Measurements from ENCODE around the gene COX4I2. TPM values are rescaled to one million over a fixed set of nuclear protein-coding genes. Genes with fewer than 3 reads are reported as not detected.

COX4I2 gene
- total and polyA plus RNA-seq, 2 experiments from 2014 or later = not detected

GRCh38 chr20:31693987-31694661 lies 56.4 kb downstream of the COX4I2 start:
- no peak for DNase-seq

More at GRCh38 chr20:31693987-31694661, 56.4 kb downstream of the COX4I2 start:
- H3K9me2 ChIP-seq (ENCODE audit: insufficient read depth) = no peaks in the 10 kb centered on the region
- TF ChIP-seq EZH2 (IDR thresholded peaks at IDR 0.05; ENCODE audit: insufficient read depth, poor library complexity, severe bottlenecking) = no peak
- TF ChIP-seq EZH2phosphoT487 (IDR thresholded peaks at IDR 0.05; ENCODE audit: insufficient read depth, low read depth) = no peak
- H3K79me2 ChIP-seq (ENCODE audit: insufficient read depth) = peaks cover 89% of the 10 kb centered on the region
- no peak overlapping the region for H2AFZ ChIP-seq
- H3K36me3 ChIP-seq (ENCODE audit: low read depth) = no peaks in the 10 kb centered on the region
- H3K4me1 ChIP-seq (ENCODE audit: insufficient read depth) = peaks cover 58% of the 10 kb centered on the region
- in situ Hi-C loops (cut with MboI) = no loop called here
- no peak overlapping the region for H3K9ac ChIP-seq
- peaks cover 44% of the 10 kb centered on the region for H3F3A ChIP-seq (ENCODE audit: insufficient read depth)
- no peaks in the 10 kb centered on the region for H3K27me3 ChIP-seq (replicated peaks; ENCODE audit: insufficient read depth)
- no peaks in the 10 kb centered on the region for H3K9me3 ChIP-seq (ENCODE audit: low read depth)
- no peak overlapping the region for H3K4me2 ChIP-seq (ENCODE audit: unreplicated experiment)
- H4K20me1 ChIP-seq (ENCODE audit: insufficient read depth) = no peaks in the 10 kb centered on the region
- H3K27ac ChIP-seq = no peak overlapping the region
- no peak overlapping the region for H3K4me3 ChIP-seq
- WGBS, 2 experiments (ENCODE audit: low coverage in 1 of 2, low lambda C conversion rate in 2 of 2, missing lambda C conversion rate in 2 of 2) = 65 to 72% methylated on average over 4 of the region's 4 CpGs

Small RNAs within 50 kb of the gene (microRNA-seq; reads per million reads assigned to microRNA genes)
- 2.0 reads per million for gene MIR3193 (ENCODE audit: borderline number of aligned reads)

Small RNAs within 50 kb of the gene (small RNA-seq; reads per million reads assigned to genes)
- not detected for gene MIR3193 (ENCODE audit: low read depth, low replicate concordance)

Other genes starting within 250 kb of the COX4I2 start
- gene DEFB119, start 247.3 kb upstream of the COX4I2 start, total RNA-seq (2014; rRNA removed; shearing (Covaris generic)) = not detected in 2 replicates
- gene DEFB119, start 247.3 kb upstream of the COX4I2 start, polyA plus RNA-seq (2016; fragmentation: Nextera tagmentation; extraction: Ambion mirVana) = not detected in 2 replicates
- gene DEFB121, start 231.7 kb upstream of the COX4I2 start, total RNA-seq (2014; rRNA removed; shearing (Covaris generic)) = not detected in 2 replicates
- gene DEFB121, start 231.7 kb upstream of the COX4I2 start, polyA plus RNA-seq (2016; fragmentation: Nextera tagmentation; extraction: Ambion mirVana) = not detected in 2 replicates
- not detected in 2 replicates for gene DEFB123, start 197.3 kb upstream of the COX4I2 start, total RNA-seq (2014; rRNA removed; shearing (Covaris generic))
- gene DEFB123, start 197.3 kb upstream of the COX4I2 start, polyA plus RNA-seq (2016; fragmentation: Nextera tagmentation; extraction: Ambion mirVana) = not detected in 2 replicates
- not detected in 2 replicates for gene DEFB124, start 162.8 kb upstream of the COX4I2 start, total RNA-seq (2014; rRNA removed; shearing (Covaris generic))
- gene DEFB124, start 162.8 kb upstream of the COX4I2 start, polyA plus RNA-seq (2016; fragmentation: Nextera tagmentation; extraction: Ambion mirVana) = not detected in 2 replicates
- not detected in 2 replicates for gene REM1, start 162.6 kb upstream of the COX4I2 start, total RNA-seq (2014; rRNA removed; shearing (Covaris generic))
- not detected in 2 replicates for gene REM1, start 162.6 kb upstream of the COX4I2 start, polyA plus RNA-seq (2016; fragmentation: Nextera tagmentation; extraction: Ambion mirVana)
- 110 and 117 TPM in 2 replicates for gene HM13, start 123.5 kb upstream of the COX4I2 start, total RNA-seq (2014; rRNA removed; shearing (Covaris generic))
- gene HM13, start 123.5 kb upstream of the COX4I2 start, polyA plus RNA-seq (2016; fragmentation: Nextera tagmentation; extraction: Ambion mirVana) = 424 and 434 TPM in 2 replicates
- 583 and 780 TPM in 2 replicates for gene ID1, start 32.6 kb upstream of the COX4I2 start, total RNA-seq (2014; rRNA removed; shearing (Covaris generic))
- 248 TPM in 2 replicates for gene ID1, start 32.6 kb upstream of the COX4I2 start, polyA plus RNA-seq (2016; fragmentation: Nextera tagmentation; extraction: Ambion mirVana)
- 83.8 and 95.1 TPM in 2 replicates for gene BCL2L1, start 85.0 kb downstream of the COX4I2 start, total RNA-seq (2014; rRNA removed; shearing (Covaris generic))
- 56.2 and 56.3 TPM in 2 replicates for gene BCL2L1, start 85.0 kb downstream of the COX4I2 start, polyA plus RNA-seq (2016; fragmentation: Nextera tagmentation; extraction: Ambion mirVana)
- 35.5 and 39.6 TPM in 2 replicates for gene TPX2, start 101.4 kb downstream of the COX4I2 start, total RNA-seq (2014; rRNA removed; shearing (Covaris generic))
- 37.6 and 37.7 TPM in 2 replicates for gene TPX2, start 101.4 kb downstream of the COX4I2 start, polyA plus RNA-seq (2016; fragmentation: Nextera tagmentation; extraction: Ambion mirVana)
- gene MYLK2, start 181.4 kb downstream of the COX4I2 start, total RNA-seq (2014; rRNA removed; shearing (Covaris generic)) = 0.63 TPM in 1 of 2 replicates, not detected in the other
- not detected in 2 replicates for gene MYLK2, start 181.4 kb downstream of the COX4I2 start, polyA plus RNA-seq (2016; fragmentation: Nextera tagmentation; extraction: Ambion mirVana)
- gene FOXS1, start 207.7 kb downstream of the COX4I2 start, total RNA-seq (2014; rRNA removed; shearing (Covaris generic)) = not detected in 2 replicates
- not detected in 2 replicates for gene FOXS1, start 207.7 kb downstream of the COX4I2 start, polyA plus RNA-seq (2016; fragmentation: Nextera tagmentation; extraction: Ambion mirVana)
- not detected in 2 replicates for gene DUSP15, start 232.6 kb downstream of the COX4I2 start, total RNA-seq (2014; rRNA removed; shearing (Covaris generic))
- gene DUSP15, start 232.6 kb downstream of the COX4I2 start, polyA plus RNA-seq (2016; fragmentation: Nextera tagmentation; extraction: Ambion mirVana) = not detected in 2 replicates
- not detected in 2 replicates for gene TTLL9, start 232.7 kb downstream of the COX4I2 start, total RNA-seq (2014; rRNA removed; shearing (Covaris generic))
- gene TTLL9, start 232.7 kb downstream of the COX4I2 start, polyA plus RNA-seq (2016; fragmentation: Nextera tagmentation; extraction: Ambion mirVana) = not detected in 2 replicates

All from GM23248 (cell line).